DMS53 treated with DMSO at 0.1 percent for 48 hours (cell line): ENCODE data around the gene ZNF496.

ENCODE experiments used
- DNase-seq: peaks from one replicate; lab custom pipeline; 2025; ENCODE audit not compliant: unreplicated experiment; lab: John Stamatoyannopoulos, UW

The ZNF496 gene

DNA sequence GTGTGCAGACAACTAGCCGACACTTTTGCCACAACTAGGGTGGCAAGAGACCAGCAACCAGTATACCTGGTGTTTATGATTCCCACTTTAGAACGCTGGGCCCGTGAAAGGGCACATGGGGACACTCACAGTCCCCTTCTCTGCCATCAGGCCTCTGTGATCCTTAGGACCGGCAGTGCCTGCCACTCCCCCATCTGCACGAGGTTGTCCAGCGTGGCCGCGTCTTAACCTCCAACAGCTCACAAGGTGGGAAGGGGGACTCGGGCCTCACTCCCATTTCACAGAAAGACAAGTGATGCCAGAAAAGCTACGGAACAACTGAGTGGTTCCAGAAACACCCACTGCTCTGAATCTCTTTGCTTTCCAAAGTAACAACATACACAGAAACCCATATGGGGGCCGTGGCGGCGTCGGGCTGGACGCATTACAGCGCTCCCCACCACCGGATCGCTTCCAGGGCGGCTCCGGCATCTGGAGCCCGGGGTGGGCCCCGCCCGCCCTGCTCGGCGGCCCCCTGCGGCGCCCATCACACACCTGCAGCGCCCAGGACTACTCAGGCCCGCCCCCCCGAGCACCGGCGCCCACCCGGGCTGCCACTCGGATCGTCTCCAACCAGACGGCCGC is 1.0 kb downstream of the ZNF496 start:
- no peak for DNase-seq

- DNase-seq, result no peak
These were observed 2.5 kb downstream of the ZNF496 start for GRCh38 chr1:247329097-247329617.

DNA sequence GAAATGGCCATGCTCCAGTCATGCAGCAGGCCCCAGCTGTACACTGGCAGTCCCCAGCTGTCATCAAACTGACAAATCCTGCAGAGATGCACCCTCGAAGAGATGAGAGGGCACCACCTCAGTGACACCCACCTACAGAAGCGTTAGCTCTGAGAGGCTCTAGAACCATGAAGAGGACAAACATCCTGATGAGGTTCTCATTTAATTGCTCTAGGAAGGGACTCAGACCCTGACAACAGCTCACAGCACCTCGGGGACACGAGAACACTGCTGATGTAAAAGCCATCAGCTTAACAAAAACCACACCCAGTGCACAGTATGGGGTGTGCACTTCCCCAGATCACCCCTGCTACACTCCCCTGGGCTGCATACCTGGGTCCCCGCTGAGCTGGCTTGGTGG is 3.4 kb downstream of the ZNF496 start:
- no peak for DNase-seq

DNA sequence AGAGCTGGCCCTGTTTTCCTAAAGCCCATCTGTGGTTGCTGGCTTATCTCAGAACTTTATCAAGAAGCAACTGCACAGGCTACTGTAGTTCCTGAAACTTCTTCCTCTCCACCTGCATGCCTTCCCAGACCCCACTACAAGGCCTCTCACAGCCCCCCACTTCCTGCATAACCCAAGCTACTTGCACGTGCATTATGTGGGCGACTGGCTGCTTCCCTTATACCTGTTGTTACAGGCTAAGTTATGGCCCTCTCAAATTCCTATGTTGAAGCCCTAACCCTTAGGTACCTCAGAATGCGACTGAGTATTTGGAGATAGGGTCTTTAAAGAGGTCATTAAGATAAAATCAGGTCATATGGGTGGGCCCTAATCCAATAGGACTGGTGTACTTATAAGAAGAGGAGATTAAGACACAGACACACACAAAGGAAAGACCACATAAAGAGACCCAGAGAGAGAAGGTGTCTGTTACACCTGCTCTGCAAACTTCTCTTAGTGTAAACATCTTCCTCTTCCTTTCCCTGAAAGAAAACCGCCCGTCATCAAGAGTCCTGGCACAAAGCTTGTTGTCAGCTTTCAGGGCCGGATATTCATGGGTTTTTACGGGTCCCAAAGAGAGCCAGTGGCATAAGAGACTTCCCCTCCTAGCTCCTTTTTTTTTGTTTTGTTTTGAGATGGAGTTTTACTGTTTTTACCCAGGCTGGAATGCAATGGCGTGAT is 5.1 kb downstream of the ZNF496 start:
- no peak for DNase-seq

- DNase-seq, result no peak
These were observed 6.7 kb downstream of the ZNF496 start for GRCh38 chr1:247324923-247325322.

GRCh38 chr1:247324204-247324787 is 7.4 kb downstream of the ZNF496 start:
- DNase-seq, result no peak

DNA sequence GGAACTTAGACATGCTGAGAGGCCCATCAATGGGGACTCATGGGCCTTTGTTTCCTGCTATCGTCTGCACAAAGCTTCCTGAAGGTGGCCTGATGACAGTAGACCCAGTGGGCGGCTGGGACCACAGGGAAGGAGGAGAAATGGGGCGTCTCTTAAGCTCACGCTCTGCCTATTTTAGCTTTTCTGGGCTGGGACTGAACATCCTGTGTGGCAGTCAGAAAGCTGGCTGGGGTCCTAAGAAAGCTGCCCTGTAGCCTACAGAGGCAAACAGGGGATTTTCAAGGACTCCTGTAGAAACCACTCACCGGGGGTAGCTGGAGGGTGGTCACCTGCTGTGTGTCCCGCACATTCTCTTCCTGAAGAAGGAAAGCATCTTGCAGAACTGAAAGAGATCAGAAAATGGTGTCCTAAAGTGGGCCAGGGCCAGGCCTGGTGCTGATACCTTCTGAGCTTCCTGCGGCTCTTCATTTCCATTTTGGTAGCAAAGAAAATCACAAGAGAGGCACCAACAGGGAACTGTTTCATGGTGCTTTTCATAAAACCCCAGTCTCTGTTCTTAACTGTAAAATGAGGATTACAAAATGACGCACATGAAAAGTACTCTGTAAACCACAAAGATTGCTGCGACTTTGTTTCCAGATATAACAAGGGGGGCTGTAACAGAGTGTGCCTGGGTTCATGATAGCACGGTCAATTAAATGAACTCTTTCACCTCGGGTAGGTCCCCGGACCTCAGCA is 8.6 kb downstream of the ZNF496 start:
- DNase-seq, result no peak

DNA sequence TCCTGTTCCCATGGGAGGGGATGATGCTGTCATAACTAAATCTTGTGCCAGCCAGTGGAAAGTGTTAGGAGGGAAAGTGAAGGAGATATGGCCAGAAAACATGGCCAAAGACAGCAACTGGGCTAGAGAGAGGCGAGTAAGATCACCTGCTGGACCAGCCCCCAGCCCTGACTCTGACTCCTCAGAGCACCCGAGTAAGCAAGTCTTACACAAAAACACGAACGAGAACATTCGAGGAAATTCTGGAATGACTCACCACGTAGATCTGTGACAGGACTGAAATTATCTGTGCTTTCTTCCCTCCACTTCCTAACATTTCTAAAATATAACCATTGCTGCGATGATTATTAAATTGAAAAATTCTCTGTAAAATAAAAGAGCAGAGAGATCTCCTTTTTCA is 9.2 kb downstream of the ZNF496 start:
- DNase-seq, result no peak

- no peak for DNase-seq
These were observed 14.0 kb downstream of the ZNF496 start for GRCh38 chr1:247317702-247318101.

GRCh38 chr1:247316590-247317197 is 15.0 kb downstream of the ZNF496 start:
- DNase-seq, result no peak

GRCh38 chr1:247304031-247304430 is 27.6 kb downstream of the ZNF496 start:
- DNase-seq, result no peak

DNA sequence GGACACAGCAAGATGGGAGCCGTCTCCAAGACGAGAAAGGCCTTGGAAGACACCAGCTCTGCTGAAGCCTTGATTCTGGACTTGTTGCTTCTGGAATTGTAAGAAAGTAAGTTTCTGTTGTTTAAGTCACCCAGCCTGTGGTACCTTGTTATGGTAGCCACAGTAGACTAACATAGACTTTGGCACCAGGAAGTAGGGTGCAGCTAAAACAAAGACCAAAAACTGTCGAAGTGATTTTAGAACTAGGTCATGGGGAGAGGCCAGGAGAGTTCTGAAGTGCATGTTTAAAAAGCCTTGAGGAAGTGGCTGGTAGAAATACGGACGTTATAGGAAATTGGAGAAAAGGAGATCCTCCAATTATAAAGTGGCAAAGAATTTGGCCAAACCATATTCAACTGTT is 28.5 kb downstream of the ZNF496 start:
- DNase-seq, result no peak

GRCh38 chr1:247301176-247301540 is 30.5 kb downstream of the ZNF496 start:
- DNase-seq, result no peak

DNA sequence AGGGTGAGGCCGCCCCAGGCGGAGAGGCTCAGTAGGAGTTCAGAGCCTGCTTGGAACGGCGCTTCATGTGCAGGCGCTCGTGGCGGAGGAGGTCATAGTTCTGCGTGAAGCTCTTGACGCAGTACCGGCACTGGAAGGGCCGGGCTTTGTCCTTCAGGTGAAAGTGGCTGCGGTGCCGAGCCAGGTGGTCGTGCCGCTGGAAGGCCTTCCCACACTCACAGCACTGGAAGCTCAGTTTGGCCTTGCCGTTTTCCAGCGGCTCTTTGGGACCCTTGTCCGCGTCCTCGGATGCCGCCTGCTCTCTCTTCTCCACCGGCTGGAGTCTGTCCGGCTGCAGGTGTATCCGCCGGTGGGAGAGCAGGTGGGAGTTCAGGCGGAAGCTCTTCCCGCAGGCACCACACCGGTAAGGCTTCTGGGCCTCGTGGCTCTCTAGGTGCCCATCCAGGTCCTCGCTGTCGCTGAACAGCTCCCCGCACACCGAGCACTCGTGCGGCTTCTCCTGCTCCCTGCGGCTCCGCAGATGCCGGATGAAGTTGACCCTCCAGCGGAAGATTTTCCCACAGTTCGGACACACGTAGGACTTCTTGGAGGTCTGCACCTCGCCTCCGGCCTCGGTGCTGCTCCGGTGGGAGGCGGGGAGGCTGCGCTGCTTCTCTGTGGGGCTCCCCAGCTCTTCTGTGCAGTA is 31.0 kb downstream of the ZNF496 start:
- no peak for DNase-seq

GRCh38 chr1:247299723-247300381 is 31.8 kb downstream of the ZNF496 start:
- no peak for DNase-seq

- DNase-seq, result no peak
These were observed 33.0 kb downstream of the ZNF496 start for GRCh38 chr1:247298701-247299100.

- DNase-seq, result no peak
These were observed 33.6 kb downstream of the ZNF496 start for GRCh38 chr1:247298124-247298481.

GRCh38 chr1:247297263-247298123 is 34.2 kb downstream of the ZNF496 start:
- no peak for DNase-seq

- DNase-seq, result no peak
These were observed 35.0 kb downstream of the ZNF496 start for GRCh38 chr1:247296599-247297180.
